Colonic mucosa (tissue), 4 donors: ENCODE data around the gene APOM. TPM values are rescaled to one million over a fixed set of nuclear protein-coding genes. Genes with fewer than 3 reads are reported as not detected.

Experiments used
- DNase-seq: peaks from one replicate; pipeline ENCODE4 v3.0.0-alpha.2; 2020
- H3K27ac ChIP-seq: fragments of 200-600 bp; one replicate; pipeline ENCODE4 v1.8.0; 2021
- H3K27me3 ChIP-seq: fragments of 200-600 bp; one replicate; pipeline ENCODE4 v1.8.0; 2021
- H3K36me3 ChIP-seq: fragments of 200-600 bp; one replicate; pipeline ENCODE4 v1.8.0; 2021
- H3K4me1 ChIP-seq: fragments of 200-600 bp; one replicate; pipeline ENCODE4 v1.8.0; 2021; ENCODE audit warnings: mild to moderate bottlenecking
- H3K4me3 ChIP-seq: fragments of 200-600 bp; one replicate; pipeline ENCODE4 v1.8.0; 2021
- H3K9ac ChIP-seq, 2 donors: one replicate each; pipeline ENCODE4 v1.7.0; 2013; ENCODE audit warnings: control low read depth in 2 of 2, low read depth in 2 of 2, low read length in 2 of 2
- H3K9me3 ChIP-seq: fragments of 200-600 bp; one replicate; pipeline ENCODE4 v1.8.0; 2021
- CTCF ChIP-seq: fragments of 200-600 bp; IDR thresholded peaks from one replicate; pipeline ENCODE4 v1.8.0; 2022; ENCODE audit warnings: antibody characterized with exemption, mild to moderate bottlenecking
- intact Hi-C: fragments of 100-400 bp; cut with DNase I; formaldehyde crosslinking; loops from one replicate; pipeline ENCODE4 v1.14.1; 2022
- microRNA-seq: library from miRNA; unstranded; fragments of <30 nt; microRNA quantifications from one replicate; pipeline ENCODE4, GENCODE V29; 2019
- total RNA-seq, 2 donors: library from RNA; stranded (reverse); fragmentation: NEBNext Ultra II Directional in 1 of 2; extraction: Animal tissue kit (Norgen Biotek cat#: 25700) in 1 of 2; gene quantifications; one replicate each; pipeline ENCODE4 v1.2.1, GENCODE V29; 2021
- donor health status: healthy.
- donor health status: DM: no; HTN: no; CAD: no.
- donor health status: DM: no; HTN: no; CAD: no.

APOM gene
- total RNA-seq, 2 donors from 2014 or later, result 1.6 to 2.4 TPM

DNA sequence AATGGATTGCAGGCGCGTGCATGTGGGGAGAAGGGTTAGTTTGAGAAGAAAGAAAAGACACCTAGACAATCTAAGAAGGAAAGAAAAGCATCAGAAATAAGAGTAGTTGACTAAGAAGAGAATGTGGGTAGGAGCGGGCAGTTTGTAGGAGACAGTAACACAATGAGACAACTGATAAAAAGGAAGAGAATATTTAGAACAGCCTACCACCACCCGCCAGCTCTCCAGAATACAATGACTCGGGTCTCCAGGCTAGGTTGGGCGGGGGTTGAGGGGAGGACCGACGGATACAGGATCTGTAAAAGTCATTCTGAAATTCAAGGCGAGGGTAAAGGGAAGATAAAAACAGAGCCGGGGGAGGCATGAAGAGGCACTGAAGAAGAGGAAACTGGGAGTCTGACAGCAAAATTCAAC lies 46.7 kb downstream of the APOM start:
- Histone ChIP-seq H3K27ac (peak overlapping the region; percentile 95), H3K4me3 (peak overlapping the region; percentile 48), H3K9me3 (no peaks in the 10 kb centered on the region), H3K4me1 (peaks cover 12% of the 10 kb centered on the region), H3K27me3 (no peaks in the 10 kb centered on the region), H3K9ac (peak overlapping the region; percentile 91 to 99), H3K36me3 (no peaks in the 10 kb centered on the region)
- intact Hi-C loops, result loop anchor here (5.0 kb wide), 1 partner anchor 35 kb away; the partner anchor contains the start of gene CLIC1
- no peak for DNase-seq
- TF ChIP-seq CTCF, result no peak

- Histone ChIP-seq H3K9ac (peak within 1 kb of the TSS; percentile 91 to 99), H3K4me3 (peak within 1 kb of the TSS; percentile 48), H3K36me3 (no peaks in the 10 kb centered on the region), H3K27ac (peak within 1 kb of the TSS; percentile 95), H3K9me3 (no peaks in the 10 kb centered on the region), H3K4me1 (peaks cover 12% of the 10 kb centered on the region), H3K27me3 (no peaks in the 10 kb centered on the region)
- intact Hi-C loops, result loop anchor here (5.0 kb wide), 1 partner anchor 34 kb away; the partner anchor contains the start of gene CLIC1
- no peak for TF ChIP-seq CTCF
- DNase-seq, result peak; percentile 99
These were observed 47.4 kb downstream of the APOM start, which contains the start of gene ABHD16A for GRCh38 chr6:31702819-31703716. Gene ABHD16A, minus strand, starts transcription at chr6:31703324. Its CDS starts 43 bp downstream, at chr6:31703281.

- no peak overlapping the region for H3K9ac ChIP-seq
- H3K9me3 ChIP-seq, result no peaks in the 10 kb centered on the region
- H3K27me3 ChIP-seq, result no peaks in the 10 kb centered on the region
- no peak overlapping the region for H3K27ac ChIP-seq
- no peaks in the 10 kb centered on the region for H3K36me3 ChIP-seq
- no peak for TF ChIP-seq CTCF
- DNase-seq, result no peak
- intact Hi-C loops, result no loop called here
- peaks cover 12% of the 10 kb centered on the region for H3K4me1 ChIP-seq
- H3K4me3 ChIP-seq, result no peak overlapping the region
These were observed 50.2 kb downstream of the APOM start for GRCh38 chr6:31705931-31706330.

DNA sequence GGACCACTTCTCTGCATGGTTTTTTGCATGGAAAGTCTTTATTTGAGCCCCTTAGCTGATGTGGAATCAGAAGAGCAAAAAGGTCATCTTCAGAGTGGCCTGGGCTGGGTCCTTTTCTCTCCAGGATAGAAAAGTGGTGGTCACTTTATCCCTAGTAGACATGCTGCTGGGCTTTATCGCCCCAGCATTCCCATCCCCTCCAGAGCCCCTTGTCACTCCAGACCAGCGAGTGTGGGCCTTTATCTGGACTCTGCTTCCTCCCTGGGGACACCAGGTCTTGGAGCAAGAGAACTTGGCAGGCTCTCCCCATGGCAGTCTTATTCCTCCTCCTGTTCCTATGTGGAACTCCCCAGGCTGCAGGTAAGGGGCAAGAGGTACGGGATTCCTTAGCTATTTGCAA lies 50.9 kb downstream of the APOM start, which contains the start of gene LY6G6F:
Gene LY6G6F (plus strand): TSS at position 268 of the 400 bp plus-strand sequence. CDS start 41 bp downstream, at position 309.
- Histone ChIP-seq H3K9ac (no peak within 1 kb of the TSS), H3K9me3 (no peaks in the 10 kb centered on the region), H3K36me3 (no peaks in the 10 kb centered on the region), H3K27me3 (no peaks in the 10 kb centered on the region), H3K4me3 (no peak within 1 kb of the TSS), H3K4me1 (peaks cover 6% of the 10 kb centered on the region), H3K27ac (no peak within 1 kb of the TSS)
- TF ChIP-seq CTCF, result no peak
- intact Hi-C loops, result no loop called here
- no peak for DNase-seq

GRCh38 chr6:31707701-31708100 lies 52.0 kb downstream of the APOM start:
- no peaks in the 10 kb centered on the region for H3K36me3 ChIP-seq
- H3K9me3 ChIP-seq, result no peaks in the 10 kb centered on the region
- H3K4me1 ChIP-seq, result no peaks in the 10 kb centered on the region
- H3K27ac ChIP-seq, result no peak overlapping the region
- DNase-seq, result no peak
- H3K9ac ChIP-seq, result no peak overlapping the region
- intact Hi-C loops, result no loop called here
- TF ChIP-seq CTCF, result no peak
- no peak overlapping the region for H3K4me3 ChIP-seq
- no peaks in the 10 kb centered on the region for H3K27me3 ChIP-seq

Small RNA genes lying within 50 kb of the gene (microRNA-seq; reads per million reads assigned to microRNA genes)
- gene MIR4646 (not detected), gene MIR6832 (not detected)

Other genes starting within 250 kb of the APOM start
- 1 to 10 TPM; 5.6 to 6.7 TPM for gene MICB, start 157.7 kb upstream of the APOM start, total RNA-seq
- gene MCCD1, start 126.9 kb upstream of the APOM start, total RNA-seq, result not detected
- gene DDX39B, start 113.9 kb upstream of the APOM start, total RNA-seq, result 100 to 1,000 TPM; 213 to 422 TPM
- gene ATP6V1G2, start 109.3 kb upstream of the APOM start, total RNA-seq, result under 1 TPM; 0.57 to 0.85 TPM
- gene NFKBIL1, start 108.3 kb upstream of the APOM start, total RNA-seq, result 10 to 100 TPM; 16.1 to 18.8 TPM
- gene LTA, start 83.6 kb upstream of the APOM start, total RNA-seq, result 1 to 10 TPM in 1 of 2 donors, under 1 TPM in 1; 0.35 to 2.4 TPM
- gene TNF, start 80.3 kb upstream of the APOM start, total RNA-seq, result 1 to 10 TPM in 1 of 2 donors, under 1 TPM in 1; 0.48 to 1.4 TPM
- 1 to 10 TPM; 3.4 to 5.7 TPM for gene LTB, start 73.5 kb upstream of the APOM start, total RNA-seq
- 1 to 10 TPM; 4.8 to 9.2 TPM for gene LST1, start 69.6 kb upstream of the APOM start, total RNA-seq
- under 1 TPM; 0.67 to 0.90 TPM for gene NCR3, start 62.9 kb upstream of the APOM start, total RNA-seq
- gene AIF1, start 40.7 kb upstream of the APOM start, total RNA-seq, result 10 to 100 TPM in 1 of 2 donors, 1 to 10 TPM in 1; 5.0 to 20.7 TPM
- gene PRRC2A, start 35.2 kb upstream of the APOM start, total RNA-seq, result 100 to 1,000 TPM; 107 to 171 TPM
- 100 to 1,000 TPM; 266 to 337 TPM for gene BAG6, start 3.2 kb upstream of the APOM start, total RNA-seq
- 10 to 100 TPM; 28.3 to 32.8 TPM for gene C6orf47, start 4.9 kb downstream of the APOM start, total RNA-seq
- gene GPANK1, start 9.1 kb downstream of the APOM start, total RNA-seq, result 10 to 100 TPM; 11.0 to 14.9 TPM
- 100 to 1,000 TPM; 140 to 152 TPM for gene CSNK2B, start 10.2 kb downstream of the APOM start, total RNA-seq
- gene LY6G5B, start 14.1 kb downstream of the APOM start, total RNA-seq, result 1 to 10 TPM; 4.4 to 9.0 TPM
- 1 to 10 TPM; 1.9 to 2.8 TPM for gene LY6G5C, start 25.2 kb downstream of the APOM start, total RNA-seq
- 10 to 100 TPM; 56.8 to 65.2 TPM for gene ABHD16A, start 47.4 kb downstream of the APOM start, total RNA-seq
- gene LY6G6F, start 51.0 kb downstream of the APOM start, total RNA-seq, result not detected
- gene LY6G6D, start 59.5 kb downstream of the APOM start, total RNA-seq, result not detected
- gene LY6G6C, start 65.9 kb downstream of the APOM start, total RNA-seq, result 1 to 10 TPM in 1 of 2 donors, not detected in 1; 2.3 TPM
- under 1 TPM; 0.19 to 0.57 TPM for gene MPIG6B, start 67.5 kb downstream of the APOM start, total RNA-seq
- gene DDAH2, start 73.4 kb downstream of the APOM start, total RNA-seq, result 10 to 100 TPM; 92.1 to 98.7 TPM
- gene CLIC1, start 80.6 kb downstream of the APOM start, total RNA-seq, result 100 to 1,000 TPM; 622 to 646 TPM
- 10 to 100 TPM; 13.3 to 34.2 TPM for gene MSH5, start 84.1 kb downstream of the APOM start, total RNA-seq
- gene SAPCD1, start 106.8 kb downstream of the APOM start, total RNA-seq, result 1 to 10 TPM; 1.7 to 8.9 TPM
- gene VWA7, start 121.4 kb downstream of the APOM start, total RNA-seq, result 10 to 100 TPM in 1 of 2 donors, 1 to 10 TPM in 1; 6.1 to 10.1 TPM
- gene VARS1, start 139.9 kb downstream of the APOM start, total RNA-seq, result 100 to 1,000 TPM in 1 of 2 donors, 10 to 100 TPM in 1; 40.8 to 136 TPM
- 10 to 100 TPM; 37.6 to 61.3 TPM for gene LSM2, start 151.1 kb downstream of the APOM start, total RNA-seq
- 1 to 10 TPM in 1 of 2 donors, under 1 TPM in 1; 0.98 to 1.4 TPM for gene HSPA1L, start 159.4 kb downstream of the APOM start, total RNA-seq
- 100 to 1,000 TPM; 248 to 397 TPM for gene HSPA1A, start 159.6 kb downstream of the APOM start, total RNA-seq
- gene HSPA1B, start 171.8 kb downstream of the APOM start, total RNA-seq, result 100 to 1,000 TPM; 278 to 543 TPM
- 10 to 100 TPM; 33.8 to 47.4 TPM for gene NEU1, start 206.9 kb downstream of the APOM start, total RNA-seq
- 100 to 1,000 TPM; 546 to 779 TPM for gene SLC44A4, start 223.1 kb downstream of the APOM start, total RNA-seq
- gene EHMT2, start 241.8 kb downstream of the APOM start, total RNA-seq, result 10 to 100 TPM; 28.4 to 52.1 TPM
- gene ZBTB12, start 246.2 kb downstream of the APOM start, total RNA-seq, result 1 to 10 TPM; 2.0 to 4.9 TPM